WTC11 (cell line): ENCODE data around the gene HSP90AB1. TPM values are rescaled to one million over a fixed set of nuclear protein-coding genes. Genes with fewer than 3 reads are reported as not detected.

Experiments
- ATAC-seq: fragments of 200-7000 bp; cut with Tn5 transposase; 2 replicates; pipeline ENCODE4 v1.10.0; 2021; ENCODE audit warnings: mild to moderate bottlenecking, moderate library complexity
- CTCF ChIA-PET: fragments of 300-600 bp; sonication (Branson Sonifier 250); formaldehyde crosslinking; loops from one replicate; lab custom pipeline; 2021; ENCODE audit warnings: antibody characterized with exemption; lab: Charles Lee
- POLR2A ChIA-PET: fragments of 350-600 bp; sonication (Branson Sonifier 250); formaldehyde crosslinking; loops from one replicate; lab custom pipeline; 2021; ENCODE audit warnings: antibody characterized with exemption; lab: Charles Lee
- DNase-seq: peaks from one replicate; pipeline ENCODE4 v3.0.0; 2021; ENCODE audit warnings: low spot score
- H3K27ac Mint-ChIP-seq: 2 replicates; pipeline ENCODE4 v1.8.0; 2021; ENCODE audit warnings: mixed read lengths
- H3K27me3 Mint-ChIP-seq: 2 replicates; pipeline ENCODE4 v1.8.0; 2021; ENCODE audit warnings: low read depth, mild to moderate bottlenecking, moderate library complexity, mixed read lengths
- H3K36me3 Mint-ChIP-seq: 2 replicates; pipeline ENCODE4 v1.8.0; 2021; ENCODE audit warnings: mixed read lengths
- H3K4me1 Mint-ChIP-seq: 2 replicates; pipeline ENCODE4 v1.8.0; 2022; ENCODE audit warnings: mixed read lengths
- H3K4me3 Mint-ChIP-seq: 2 replicates; pipeline ENCODE4 v1.8.0; 2021; ENCODE audit warnings: mild to moderate bottlenecking, moderate library complexity, mixed read lengths
- H3K9me3 Mint-ChIP-seq: 2 replicates; pipeline ENCODE4 v1.8.0; 2021; ENCODE audit warnings: mixed read lengths
- AR ChIP-seq: fragments of 250-450 bp; sonication (Bioruptor Pico); IDR thresholded peaks from 2 replicates; pipeline ENCODE4 v1.9.0; 2021; ENCODE audit warnings: mild to moderate bottlenecking
- ATF6 ChIP-seq: sonication (generic); formaldehyde crosslinking; IDR thresholded peaks from 2 replicates; pipeline ENCODE4 v1.8.1; 2023; ENCODE audit warnings: mild to moderate bottlenecking, missing genetic modification reagents
- CBFB ChIP-seq: sonication (generic); formaldehyde crosslinking; IDR thresholded peaks from 2 replicates; pipeline ENCODE4 v1.8.1; 2022; ENCODE audit warnings: mild to moderate bottlenecking, low read depth, missing genetic modification reagents
- CREB1 ChIP-seq: sonication (generic); formaldehyde crosslinking; IDR thresholded peaks from 2 replicates; pipeline ENCODE4 v1.8.0; 2023; ENCODE audit warnings: mild to moderate bottlenecking, missing genetic modification reagents
- E2F5 ChIP-seq: sonication (generic); formaldehyde crosslinking; IDR thresholded peaks from 2 replicates; pipeline ENCODE4 v1.8.1; 2022; ENCODE audit warnings: mild to moderate bottlenecking, moderate library complexity, missing genetic modification reagents
- ETV6 ChIP-seq: sonication (generic); formaldehyde crosslinking; IDR thresholded peaks from 2 replicates; pipeline ENCODE4 v1.8.1; 2022; ENCODE audit warnings: mild to moderate bottlenecking, missing genetic modification reagents
- FOXK1 ChIP-seq: sonication (generic); formaldehyde crosslinking; IDR thresholded peaks from 2 replicates; pipeline ENCODE4 v1.8.0; 2022; ENCODE audit warnings: mild to moderate bottlenecking, moderate library complexity, missing genetic modification reagents
- GABPB1 ChIP-seq: sonication (generic); formaldehyde crosslinking; IDR thresholded peaks from 2 replicates; pipeline ENCODE4 v1.8.1; 2023; ENCODE audit warnings: mild to moderate bottlenecking, missing genetic modification reagents
- MXD4 ChIP-seq: fragments of 250-450 bp; sonication (Bioruptor Pico); IDR thresholded peaks from 2 replicates; pipeline ENCODE4 v1.8.0; 2021; ENCODE audit warnings: mild to moderate bottlenecking, moderate library complexity, borderline replicate concordance
- MYBL2 ChIP-seq: sonication (generic); formaldehyde crosslinking; IDR thresholded peaks from 2 replicates; pipeline ENCODE4 v1.8.1; 2023; ENCODE audit warnings: mild to moderate bottlenecking, moderate library complexity, missing genetic modification reagents
- NFYB ChIP-seq: sonication (generic); formaldehyde crosslinking; conservative IDR thresholded peaks from 2 replicates; pipeline ENCODE4 v1.8.0; 2022; ENCODE audit warnings: low read depth, missing genetic modification reagents
- RELA ChIP-seq: sonication (generic); formaldehyde crosslinking; IDR thresholded peaks from 2 replicates; pipeline ENCODE4 v1.8.1; 2022; ENCODE audit warnings: missing genetic modification reagents, mild to moderate bottlenecking, borderline replicate concordance
- RORB ChIP-seq: fragments of 250-450 bp; sonication (Bioruptor Pico); IDR thresholded peaks from 2 replicates; pipeline ENCODE4 v1.9.0; 2021; ENCODE audit warnings: mild to moderate bottlenecking
- SMAD3 ChIP-seq: sonication (generic); formaldehyde crosslinking; IDR thresholded peaks from 2 replicates; pipeline ENCODE4 v1.8.0; 2022; ENCODE audit warnings: missing genetic modification reagents, mild to moderate bottlenecking, borderline replicate concordance
- SMAD4 ChIP-seq: sonication (generic); formaldehyde crosslinking; IDR thresholded peaks from 2 replicates; pipeline ENCODE4 v1.8.0; 2022; ENCODE audit warnings: mild to moderate bottlenecking, missing genetic modification reagents
- TP53 ChIP-seq: sonication (generic); formaldehyde crosslinking; IDR thresholded peaks from 2 replicates; pipeline ENCODE4 v1.8.1; 2023; ENCODE audit warnings: mild to moderate bottlenecking, missing genetic modification reagents
- ZBTB43 ChIP-seq: sonication (generic); formaldehyde crosslinking; IDR thresholded peaks from 2 replicates; pipeline ENCODE4 v1.8.1; 2023; ENCODE audit warnings: mild to moderate bottlenecking, missing genetic modification reagents
- ZNF121 ChIP-seq: sonication (generic); formaldehyde crosslinking; IDR thresholded peaks from 2 replicates; pipeline ENCODE4 v1.8.0; 2023; ENCODE audit warnings: missing genetic modification reagents
- ZNF219 ChIP-seq: sonication (generic); formaldehyde crosslinking; IDR thresholded peaks from 2 replicates; pipeline ENCODE4 v1.8.0; 2023; ENCODE audit warnings: missing genetic modification reagents, mild to moderate bottlenecking, borderline replicate concordance
- ZNF423 ChIP-seq: fragments of 250-450 bp; sonication (Bioruptor Pico); IDR thresholded peaks from 2 replicates; pipeline ENCODE4 v2.1.2; 2022; ENCODE audit warnings: mild to moderate bottlenecking, moderate library complexity
- ZSCAN18 ChIP-seq: fragments of 250-450 bp; sonication (Bioruptor Pico); IDR thresholded peaks from 2 replicates; pipeline ENCODE4 v2.1.2; 2022; ENCODE audit warnings: mild to moderate bottlenecking, moderate library complexity
- total RNA-seq: library from RNA; stranded (reverse); gene quantifications from 3 replicates; pipeline ENCODE4 v1.2.3, GENCODE V29; 2021

HSP90AB1 gene
- total RNA-seq, 1 experiment from 2014 or later: 2,171 TPM

- TF ChIP-seq ZSCAN18: no peak
These were observed 15.8 kb downstream of the HSP90AB1 start (continued) for GRCh38 chr6:44262467-44263353.

GRCh38 chr6:44263354-44264100 is 16.6 kb downstream of the HSP90AB1 start:
- ChIA-PET CTCF (interaction anchor here (1.0 to 1.5 kb wide), 2 partner anchors 49 to 167 kb away, joined by 4 read pairs; partner anchors contain the start of gene AARS2), POLR2A (interaction anchor here (1.2 kb wide), 1 partner anchor 17 kb away, joined by 3 read pairs; the partner anchor contains the start of gene HSP90AB1)
- ATAC-seq (peak; percentile 7), DNase-seq (no peak)
- Mint-ChIP-seq H3K27ac (no peak overlapping the region), H3K4me3 (peak overlapping the region; percentile 95), H3K27me3 (peaks cover 12% of the 10 kb centered on the region), H3K4me1 (peaks cover 33% of the 10 kb centered on the region), H3K9me3 (no peaks in the 10 kb centered on the region), H3K36me3 (peaks cover 4% of the 10 kb centered on the region; the same call in 1 of the 2 replicates)
- TF ChIP-seq RELA (CRISPR knock-in tag): no peak
- peak; percentile 71 for TF ChIP-seq ETV6 (CRISPR knock-in tag)

GRCh38 chr6:44264154-44265006 is 17.5 kb downstream of the HSP90AB1 start:
- ChIA-PET CTCF (interaction anchor here (0.6 to 1.5 kb wide), 7 partner anchors 7 to 205 kb away, joined by 3 to 4 read pairs (median 4); partner anchors contain the start of gene AARS2), POLR2A (no interaction called here)
- no peaks in the 10 kb centered on the region for H3K36me3 Mint-ChIP-seq
- peak overlapping the region; percentile 95 for H3K4me3 Mint-ChIP-seq
- no peaks in the 10 kb centered on the region for H3K9me3 Mint-ChIP-seq
- ATAC-seq (peak; percentile 1; the same call in 1 of the 2 replicates), DNase-seq (no peak)
- TF ChIP-seq CREB1 (no peak), FOXK1 (CRISPR knock-in tag) (no peak), ATF6 (no peak), MXD4 (no peak), ETV6 (CRISPR knock-in tag) (no peak), RORB (CRISPR knock-in tag) (no peak), SMAD3 (CRISPR knock-in tag) (no peak), ZNF219 (CRISPR knock-in tag) (no peak), MYBL2 (CRISPR knock-in tag) (no peak), GABPB1 (no peak), TP53 (CRISPR knock-in tag) (no peak), CBFB (CRISPR knock-in tag) (no peak), AR (CRISPR knock-in tag) (no peak), ZBTB43 (CRISPR knock-in tag) (no peak), E2F5 (CRISPR knock-in tag) (no peak), ZNF423 (CRISPR knock-in tag) (no peak), NFYB (no peak), SMAD4 (CRISPR knock-in tag) (no peak), ZNF121 (no peak)
- H3K27me3 Mint-ChIP-seq: peaks cover 20% of the 10 kb centered on the region
- no peak overlapping the region for H3K27ac Mint-ChIP-seq
- H3K4me1 Mint-ChIP-seq: peaks cover 40% of the 10 kb centered on the region
